Dedifferentiated amniotic fluid mesenchymal stem cell (primary cell): ENCODE results near the gene ST6GALNAC4.
"Not testable (repeated sequence)": the region's sequence is repeated elsewhere in the genome, so short reads cannot be mapped to it uniquely, and the experiment has no call there.

ENCODE experiments used
- DNase-seq: peaks from one replicate; pipeline ENCODE4 v3.0.0-alpha.2; 2016; ENCODE audit errors: extremely low spot score

Gene ST6GALNAC4

GRCh38 chr9:127885508-127886281 is 31.1 kb downstream of the ST6GALNAC4 start:
- no peak for DNase-seq

GRCh38 chr9:127884976-127885490 is 31.8 kb downstream of the ST6GALNAC4 start:
- DNase-seq, result no peak

- no peak for DNase-seq
These were observed 32.4 kb downstream of the ST6GALNAC4 start for GRCh38 chr9:127884427-127884911.

DNA sequence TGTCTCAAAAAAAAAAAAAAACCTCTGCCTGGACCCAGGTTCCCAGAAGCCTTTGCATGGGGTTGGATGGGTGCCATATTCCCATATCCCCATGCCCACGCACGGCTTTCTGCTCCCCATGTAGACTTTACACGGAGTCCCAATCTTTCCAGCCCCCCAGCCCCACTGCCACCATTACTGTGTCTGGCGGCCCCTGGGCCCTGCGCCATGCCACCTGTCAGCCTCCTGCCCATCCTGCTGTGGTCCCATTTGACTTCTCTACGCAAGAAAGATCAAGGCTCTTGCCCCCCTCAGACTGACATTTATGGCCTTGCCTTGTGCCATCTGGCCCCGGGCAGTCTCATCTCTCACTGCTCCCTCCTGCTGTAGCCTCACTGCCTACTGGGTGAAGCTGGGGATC is 32.9 kb downstream of the ST6GALNAC4 start:
- DNase-seq, result no peak

- DNase-seq, result not testable (repeated sequence)
These were observed 35.1 kb downstream of the ST6GALNAC4 start for GRCh38 chr9:127881715-127882114.

DNA sequence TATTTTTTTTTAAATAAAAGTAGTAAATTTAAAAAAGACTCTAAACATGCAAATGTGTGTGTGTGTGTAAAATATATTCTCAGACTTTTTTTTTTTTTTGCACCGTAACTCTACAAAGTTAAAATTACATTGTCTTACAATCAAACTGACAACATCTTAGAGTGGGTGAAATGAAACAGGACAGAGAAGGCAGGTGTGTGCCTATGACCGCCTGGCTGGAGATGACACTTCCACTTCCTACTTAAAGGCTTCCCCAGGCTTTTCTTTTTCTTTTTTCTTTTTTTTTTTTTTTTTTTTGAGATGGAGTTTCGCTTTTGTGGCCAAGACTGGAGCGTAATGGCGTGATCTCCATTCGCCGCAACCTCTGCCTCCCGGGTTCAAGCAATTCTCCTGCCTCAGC is 36.7 kb downstream of the ST6GALNAC4 start:
- DNase-seq, result no peak

DNA sequence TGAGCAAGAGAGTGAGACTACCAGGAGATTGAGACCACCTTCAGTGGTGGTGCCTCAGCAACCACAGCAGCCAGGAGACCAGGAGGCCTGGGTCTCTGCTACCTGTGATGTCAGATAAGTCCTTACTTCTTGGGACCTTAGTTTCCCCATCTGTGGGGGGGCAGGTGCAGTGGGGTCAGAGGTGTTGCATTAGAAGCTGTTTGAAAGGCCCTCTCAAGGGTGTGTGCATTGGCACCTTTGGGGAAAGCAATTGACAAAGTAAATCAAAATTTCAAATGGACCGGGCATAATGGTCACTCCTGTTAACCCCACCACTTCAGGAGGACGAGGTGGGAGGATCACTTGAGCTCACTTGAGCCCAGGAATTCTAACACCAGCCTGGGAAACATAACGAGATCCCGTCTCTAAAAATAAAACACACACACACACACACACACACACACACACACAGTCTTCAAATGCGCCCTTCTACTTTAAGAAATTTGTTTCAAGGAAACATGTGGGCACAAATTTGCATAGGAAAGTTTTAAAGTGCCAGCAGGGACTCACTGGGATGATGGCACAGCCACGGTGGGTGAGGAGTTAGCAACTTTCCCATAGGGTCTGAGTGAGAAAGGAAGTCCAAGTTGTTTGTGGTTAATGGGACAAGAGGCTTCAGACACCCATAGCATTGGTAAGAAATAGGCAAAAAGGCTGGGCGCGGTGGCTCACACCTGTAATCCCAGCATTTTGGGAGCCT is 38.0 kb downstream of the ST6GALNAC4 start:
- DNase-seq, result no peak

GRCh38 chr9:127878001-127878651 is 38.7 kb downstream of the ST6GALNAC4 start:
- no peak for DNase-seq

DNA sequence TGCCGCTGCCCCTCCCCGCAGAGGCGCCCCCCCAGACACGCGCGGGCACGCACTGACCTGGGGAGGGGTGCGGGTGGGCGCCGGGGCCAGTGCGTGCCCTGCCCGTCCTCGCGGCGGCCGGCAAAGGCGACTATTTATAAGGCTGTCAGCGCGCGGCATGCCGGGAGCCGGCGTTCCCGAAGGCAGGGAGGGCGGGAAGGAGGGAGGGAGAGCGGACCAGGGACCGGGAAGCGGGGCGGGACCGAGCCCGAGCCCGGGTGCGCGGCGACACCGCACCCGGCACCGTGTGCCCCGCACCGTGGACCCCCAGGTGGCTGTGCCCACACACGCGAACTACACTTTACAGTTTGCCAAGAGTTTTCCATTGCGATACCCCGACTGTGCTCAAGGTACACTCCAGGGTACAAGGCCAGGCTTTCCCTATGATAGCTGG is 39.3 kb downstream of the ST6GALNAC4 start, which contains the start of gene AK1:
Gene AK1, minus strand, starts transcription at position 110 of the 433 bp plus-strand sequence. CDS start 3,058 bp downstream, outside the sequence.
- DNase-seq, result peak; percentile 39

DNA sequence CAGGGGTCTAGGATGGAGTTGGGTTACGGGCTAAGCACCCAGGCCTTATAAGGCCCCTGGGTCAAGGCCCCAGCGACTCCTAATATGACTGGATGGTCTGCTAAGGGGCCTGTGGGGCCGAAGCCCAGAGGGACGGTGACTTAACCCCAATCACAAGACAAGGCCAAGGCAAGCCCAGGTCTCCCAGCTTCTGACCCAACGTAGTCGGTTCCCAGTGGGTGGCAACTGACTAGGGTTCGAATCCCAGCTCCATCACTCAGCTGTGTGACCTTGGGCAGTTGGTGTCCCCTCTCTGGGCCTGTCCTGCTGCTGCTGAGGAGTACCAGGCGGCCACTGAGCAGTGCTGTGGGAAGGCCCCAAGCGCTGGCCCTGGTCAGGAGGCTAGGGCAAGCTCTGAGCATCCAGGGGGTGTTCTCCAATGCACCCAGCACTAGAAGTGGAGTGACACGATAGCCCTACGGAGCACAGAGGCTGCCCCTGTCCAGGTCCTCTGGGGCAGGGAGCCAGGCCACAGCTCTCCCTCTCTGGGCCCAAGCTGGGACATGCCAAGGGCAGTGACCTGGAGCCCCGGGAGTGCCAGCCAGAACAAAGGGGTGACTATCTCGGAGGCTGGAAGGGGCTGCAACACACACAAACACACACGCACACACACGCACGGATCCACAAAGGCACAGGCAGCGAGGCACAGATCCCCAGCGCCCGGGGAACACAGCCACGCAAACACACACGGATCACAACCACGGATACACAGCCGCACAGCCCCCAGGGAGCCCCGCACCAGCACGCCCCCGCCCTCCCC is 39.9 kb downstream of the ST6GALNAC4 start:
- DNase-seq, result no peak

DNA sequence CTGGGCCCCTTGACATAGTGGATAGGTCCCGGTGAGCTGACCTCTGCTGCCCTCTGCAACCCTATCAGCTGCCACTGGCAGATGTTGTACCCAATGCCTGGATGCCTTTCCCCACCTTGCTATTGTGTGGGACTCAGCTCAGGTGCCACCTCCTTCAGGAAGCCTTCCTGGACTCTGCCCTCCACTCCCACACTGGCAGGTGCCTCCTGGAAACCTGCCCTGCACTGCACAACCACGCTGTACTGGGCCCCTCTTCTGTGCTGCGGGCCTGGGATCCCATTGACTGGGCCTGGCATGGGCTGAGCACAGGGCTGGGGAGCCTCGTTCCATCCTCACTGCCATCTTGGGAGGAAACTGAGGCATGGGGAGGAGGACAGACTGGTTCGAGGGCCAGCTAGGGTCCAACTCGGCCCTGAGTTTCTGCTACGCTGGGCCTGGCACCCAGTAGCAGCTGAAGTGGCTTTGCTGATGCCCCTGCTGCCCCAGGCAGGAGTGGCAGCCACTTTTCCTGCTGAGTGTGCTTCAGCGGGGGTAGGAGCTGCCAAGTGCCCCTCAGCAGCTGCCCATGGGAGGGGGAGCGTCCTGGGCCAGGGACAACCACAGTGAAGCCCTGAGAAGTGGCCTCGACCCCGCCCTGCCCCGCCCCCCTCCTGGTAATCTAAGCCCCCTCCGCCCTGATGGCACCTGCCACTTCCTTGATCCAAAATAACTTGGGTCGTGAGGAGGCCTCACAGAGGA is 40.6 kb downstream of the ST6GALNAC4 start:
- no peak for DNase-seq

DNA sequence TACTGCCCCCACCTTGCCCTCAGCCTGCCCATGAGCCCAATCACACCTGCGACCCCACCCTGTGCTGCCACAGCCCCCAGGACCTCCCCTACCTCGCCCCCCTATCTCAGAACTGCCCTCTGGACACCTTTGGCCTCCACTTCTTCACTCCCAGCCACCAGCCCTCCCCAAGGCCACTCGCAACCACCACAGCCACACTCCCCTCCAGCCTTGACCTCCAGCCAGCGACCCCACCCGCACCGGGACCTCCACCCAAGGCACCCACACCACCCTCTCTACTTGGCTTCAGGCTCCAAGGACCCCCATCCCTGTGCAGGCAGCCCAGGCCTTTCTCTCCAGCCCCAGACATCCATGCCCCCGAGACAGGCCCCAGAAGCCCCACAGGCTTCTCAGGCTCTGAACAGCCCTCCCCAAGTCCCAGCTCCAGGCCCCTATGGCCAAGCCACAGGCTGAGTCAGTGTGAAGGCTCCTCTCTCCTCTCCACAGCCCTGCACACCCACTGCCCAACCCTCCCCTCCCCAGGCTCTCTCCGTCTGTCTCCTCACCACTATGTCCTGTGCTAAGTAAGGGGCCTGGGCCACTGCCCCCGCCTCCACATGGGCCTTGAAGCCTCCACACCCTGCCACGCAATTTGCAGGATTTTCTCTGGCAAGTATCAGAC is 41.4 kb downstream of the ST6GALNAC4 start:
- DNase-seq, result peak; percentile 59

GRCh38 chr9:127874301-127875221 is 42.3 kb downstream of the ST6GALNAC4 start:
- DNase-seq, result no peak

DNA sequence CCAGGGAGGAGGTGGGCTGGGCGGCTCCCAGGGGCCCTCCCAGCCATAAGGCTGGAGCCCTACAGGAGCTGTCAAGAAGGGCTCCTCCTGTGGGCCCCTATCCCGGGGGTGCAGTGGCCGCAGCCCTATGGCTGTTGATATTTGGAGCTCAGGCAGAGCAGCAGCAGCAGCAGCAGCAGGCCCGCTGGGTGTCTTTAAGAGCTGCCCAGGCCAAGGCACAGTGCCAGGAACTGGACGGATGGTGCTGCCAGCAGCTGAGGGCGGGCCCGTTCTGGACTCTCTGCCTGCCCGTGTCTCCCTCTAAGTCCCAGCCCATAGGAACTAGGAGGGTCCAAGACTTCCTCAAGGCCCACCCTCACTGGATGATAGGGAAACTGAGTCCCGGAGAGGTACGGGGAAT is 43.0 kb downstream of the ST6GALNAC4 start:
- no peak for DNase-seq

DNA sequence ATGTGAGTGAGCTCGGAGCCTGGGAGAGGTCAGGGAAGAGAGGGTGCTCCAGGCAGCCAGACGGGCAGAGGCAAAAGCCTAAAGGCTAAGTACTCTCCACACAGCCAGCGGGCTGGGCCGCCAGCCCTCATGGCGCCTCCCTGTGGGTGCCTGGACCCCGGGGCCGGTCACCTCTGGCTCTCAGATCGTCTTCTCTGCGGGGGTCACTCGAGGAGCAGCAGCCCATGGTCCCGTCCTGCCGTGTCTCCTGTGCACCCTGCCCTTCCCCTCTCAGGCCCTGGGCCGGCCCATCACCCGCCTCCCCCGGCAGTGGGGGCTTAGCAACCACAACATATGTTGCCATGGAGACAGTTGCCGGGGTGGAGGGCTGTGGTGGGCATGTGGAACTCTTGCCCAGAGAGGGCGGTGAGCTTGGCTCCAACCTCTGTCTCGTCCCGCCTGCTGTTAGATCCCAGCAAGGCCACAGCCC is 43.6 kb downstream of the ST6GALNAC4 start:
- no peak for DNase-seq

GRCh38 chr9:127872369-127873222 is 44.2 kb downstream of the ST6GALNAC4 start:
- DNase-seq, result no peak

GRCh38 chr9:127871531-127871930 is 45.3 kb downstream of the ST6GALNAC4 start:
- DNase-seq, result no peak

DNA sequence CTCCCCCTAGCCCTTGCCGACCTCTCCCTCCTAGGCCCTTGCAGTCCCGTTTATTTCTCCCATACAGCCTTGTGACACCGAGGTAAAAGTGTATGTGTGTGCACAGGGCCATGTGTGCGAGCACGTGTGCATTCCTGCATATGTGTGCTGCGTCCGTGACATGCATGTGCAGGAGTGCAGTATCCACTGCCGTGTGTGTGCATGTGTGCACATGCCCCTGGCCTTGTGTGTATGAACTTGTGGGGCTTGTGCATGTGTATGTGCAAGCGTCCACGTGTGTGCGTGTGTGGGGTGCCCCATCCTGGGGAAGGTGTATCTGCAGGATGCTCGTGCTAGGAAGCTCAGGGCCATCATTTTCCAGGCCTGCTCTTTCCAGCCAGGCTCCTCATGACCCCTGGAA is 46.0 kb downstream of the ST6GALNAC4 start:
- no peak for DNase-seq
